NOMO-1 (cell line): ENCODE measurements around the gene ABR.
"Not testable (repeated sequence)": the region's sequence is repeated elsewhere in the genome, so short reads cannot be mapped to it uniquely, and the experiment has no call there.

Experiments used
- DNase-seq, 2 experiments: peaks; one replicate each; lab custom pipeline; 2025; ENCODE audit not compliant: unreplicated experiment in 2 of 2; lab: John Stamatoyannopoulos, UW

Gene ABR

GRCh38 chr17:1123393-1123831, 56.4 kb downstream of the ABR start:
- DNase-seq, result no peak

GRCh38 chr17:1122533-1123392, 57.0 kb downstream of the ABR start:
- peak; percentile 19 to 30 for DNase-seq

GRCh38 chr17:1121442-1121817, 58.4 kb downstream of the ABR start:
- DNase-seq, result not testable (repeated sequence)

GRCh38 chr17:1120596-1121441, 59.0 kb downstream of the ABR start:
- no peak for DNase-seq

GRCh38 chr17:1119924-1120323, 59.9 kb downstream of the ABR start:
- DNase-seq, result no peak

- DNase-seq, result no peak
These were observed 63.2 kb downstream of the ABR start for GRCh38 chr17:1116602-1117001.

GRCh38 chr17:1112875-1113274, 66.9 kb downstream of the ABR start:
- no peak for DNase-seq

- DNase-seq, result peak; percentile 42 to 52
These were observed 68.0 kb downstream of the ABR start for GRCh38 chr17:1111599-1112443.

GRCh38 chr17:1110862-1111598, 68.8 kb downstream of the ABR start:
- peak; percentile 31 to 56 for DNase-seq

- DNase-seq, result no peak
These were observed 69.3 kb downstream of the ABR start for GRCh38 chr17:1110541-1110861.

GRCh38 chr17:1109606-1110540, 69.9 kb downstream of the ABR start:
- no peak for DNase-seq

GRCh38 chr17:1108765-1109605, 70.8 kb downstream of the ABR start:
- DNase-seq, result peak; percentile 29 to 35

- no peak for DNase-seq
These were observed 71.4 kb downstream of the ABR start for GRCh38 chr17:1108478-1108764.

- DNase-seq, result no peak
These were observed 71.9 kb downstream of the ABR start for GRCh38 chr17:1107777-1108477.

GRCh38 chr17:1107083-1107776, 72.6 kb downstream of the ABR start:
- no peak for DNase-seq

GRCh38 chr17:1104222-1104621, 75.6 kb downstream of the ABR start:
- DNase-seq, result no peak

GRCh38 chr17:1100382-1100781, 79.4 kb downstream of the ABR start:
- DNase-seq, result no peak
